GM23248 (cell line): ENCODE data around the gene MEF2A. TPM values are rescaled to one million over a fixed set of nuclear protein-coding genes. Genes with fewer than 3 reads are reported as not detected.

Experiments used
- DNase-seq: peaks from one replicate; pipeline ENCODE4 v3.0.0-alpha.2; 2015
- H2AFZ ChIP-seq: fragments of 200-600 bp; sonication (generic); 2 replicates; pipeline ENCODE4 v1.6.1; 2016; ENCODE audit warnings: antibody characterized with exemption
- H3F3A ChIP-seq: fragments of 200-600 bp; sonication (generic); 2 replicates; pipeline ENCODE4 v1.6.1; 2016; ENCODE audit warnings: mild to moderate bottlenecking, antibody characterized with exemption, mixed run types; ENCODE audit not compliant: insufficient read depth
- H3K27ac ChIP-seq: fragments of 200-600 bp; sonication (generic); 2 replicates; pipeline ENCODE4 v1.5.1; 2016; ENCODE audit warnings: mild to moderate bottlenecking
- H3K27me3 ChIP-seq: fragments of 200-600 bp; sonication (generic); replicated peaks from 2 replicates; pipeline ENCODE4 v1.6.1; 2016; ENCODE audit warnings: mild to moderate bottlenecking; ENCODE audit not compliant: insufficient read depth
- H3K36me3 ChIP-seq: fragments of 200-600 bp; sonication (generic); 2 replicates; pipeline ENCODE4 v1.6.1; 2016; ENCODE audit warnings: low read depth, mild to moderate bottlenecking
- H3K4me1 ChIP-seq: fragments of 200-600 bp; sonication (generic); 2 replicates; pipeline ENCODE4 v1.6.1; 2016; ENCODE audit warnings: mild to moderate bottlenecking; ENCODE audit not compliant: insufficient read depth
- H3K4me2 ChIP-seq: fragments of 200-600 bp; sonication (generic); one replicate; pipeline ENCODE4 v1.6.1; 2016; ENCODE audit warnings: mild to moderate bottlenecking; ENCODE audit not compliant: unreplicated experiment
- H3K4me3 ChIP-seq: fragments of 200-600 bp; sonication (generic); 2 replicates; pipeline ENCODE4 v1.5.1; 2016; ENCODE audit warnings: mild to moderate bottlenecking
- H3K79me2 ChIP-seq: fragments of 200-600 bp; sonication (generic); 2 replicates; pipeline ENCODE4 v1.6.1; 2016; ENCODE audit warnings: mild to moderate bottlenecking; ENCODE audit not compliant: insufficient read depth
- H3K9ac ChIP-seq: fragments of 200-600 bp; sonication (generic); 2 replicates; pipeline ENCODE4 v1.6.1; 2016; ENCODE audit warnings: mild to moderate bottlenecking
- H3K9me2 ChIP-seq: fragments of 200-600 bp; sonication (generic); 2 replicates; pipeline ENCODE4 v1.6.1; 2016; ENCODE audit warnings: mixed run types, mild to moderate bottlenecking, moderate library complexity; ENCODE audit not compliant: insufficient read depth
- H3K9me3 ChIP-seq: fragments of 200-600 bp; sonication (generic); one replicate; pipeline ENCODE4 v1.6.1; 2017; ENCODE audit warnings: low read depth
- H4K20me1 ChIP-seq: fragments of 200-600 bp; sonication (generic); 2 replicates; pipeline ENCODE4 v1.6.0; 2016; ENCODE audit not compliant: insufficient read depth
- EZH2 ChIP-seq: fragments of 200-600 bp; sonication (generic); IDR thresholded peaks from 2 replicates; pipeline ENCODE4 v1.6.1; 2018; ENCODE audit warnings: antibody characterized with exemption, mild to moderate bottlenecking; ENCODE audit not compliant: insufficient read depth, poor library complexity, severe bottlenecking
- EZH2phosphoT487 ChIP-seq: fragments of 200-600 bp; sonication (generic); IDR thresholded peaks from 2 replicates; pipeline ENCODE4 v1.6.1; 2018; ENCODE audit warnings: antibody characterized with exemption, moderate library complexity, mild to moderate bottlenecking, low read depth; ENCODE audit not compliant: insufficient read depth
- WGBS, 2 experiments: methylation state at CpG; one replicate each; pipeline ENCODE4 v1.1.6; 2015 to 2017; ENCODE audit warnings: low lambda C conversion rate in 2 of 2, low coverage in 1 of 2; ENCODE audit errors: missing lambda C conversion rate in 2 of 2; 5-methylcytosine and 5-hydroxymethylcytosine counted together
- in situ Hi-C: fragments of 300-500 bp; cut with MboI; formaldehyde crosslinking; loops from 2 replicates; pipeline ENCODE4 v1.15.0; 2020
- polyA plus RNA-seq: library from polyadenylated mRNA; unstranded; fragments of >200 nt; fragmentation: Nextera tagmentation; extraction: Ambion mirVana; gene quantifications from 2 replicates; pipeline ENCODE4 v1.2.1, GENCODE V29; 2016
- total RNA-seq: library from RNA; depleted of rRNA; stranded (reverse); fragments of >200 nt; shearing (Covaris generic); gene quantifications from 2 replicates; pipeline ENCODE4 v1.2.3, GENCODE V29; 2014

MEF2A gene
- total and polyA plus RNA-seq, 2 experiments from 2014 or later: 24.3 to 37.8 TPM

DNA sequence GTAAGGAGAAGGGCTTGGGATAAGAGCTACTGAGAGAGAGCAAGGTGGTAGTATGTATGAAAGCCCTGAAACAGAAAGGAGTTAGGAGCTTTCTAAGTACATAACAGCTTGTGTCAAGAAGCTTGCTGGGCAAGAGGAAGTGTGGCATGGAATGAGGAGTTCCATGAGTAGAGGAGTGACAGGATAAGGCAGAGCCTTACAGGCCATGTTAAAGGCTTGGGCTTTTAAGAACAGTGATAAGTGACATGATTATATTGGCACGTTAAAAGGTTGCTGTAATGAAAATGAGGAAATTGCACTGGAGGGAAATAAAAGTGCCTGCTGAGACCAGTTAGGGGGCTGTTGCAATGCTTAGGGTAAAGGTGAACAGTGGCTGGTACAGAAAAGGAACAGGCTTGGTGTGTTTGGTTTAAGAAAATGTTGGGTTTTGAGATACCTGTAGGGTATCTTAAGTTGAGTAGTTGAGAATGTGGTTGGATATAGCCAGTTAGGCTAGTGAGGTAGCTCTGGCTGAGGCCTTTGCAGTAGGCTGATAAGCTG, 49.0 kb downstream of the MEF2A start:
- no peaks in the 10 kb centered on the region for H3K36me3 ChIP-seq
- no peak for DNase-seq
- in situ Hi-C loops: no loop called here
- no peak overlapping the region for H3K4me3 ChIP-seq
- no peak overlapping the region for H3K4me2 ChIP-seq
- H3K27ac ChIP-seq: peak overlapping the region; percentile 48
- H4K20me1 ChIP-seq: peaks cover 17% of the 10 kb centered on the region; the same call in 1 of the 2 replicates
- no peaks in the 10 kb centered on the region for H3F3A ChIP-seq
- no peak overlapping the region for H2AFZ ChIP-seq
- no peaks in the 10 kb centered on the region for H3K9me3 ChIP-seq
- TF ChIP-seq EZH2 (no peak), EZH2phosphoT487 (no peak)
- peaks cover 28% of the 10 kb centered on the region for H3K4me1 ChIP-seq
- peaks cover 97% of the 10 kb centered on the region for H3K79me2 ChIP-seq
- H3K27me3 ChIP-seq: no peaks in the 10 kb centered on the region
- WGBS, 2 experiments: 91 to 93% methylated on average over 1 of the region's 1 CpG
- H3K9me2 ChIP-seq: no peaks in the 10 kb centered on the region
- H3K9ac ChIP-seq: no peak overlapping the region

GRCh38 chr15:99615460-99615859, 49.7 kb downstream of the MEF2A start:
- Histone ChIP-seq H3K4me3 (no peak overlapping the region), H2AFZ (no peak overlapping the region), H3K4me2 (no peak overlapping the region), H3K27ac (no peak overlapping the region), H3K9me2 (no peaks in the 10 kb centered on the region), H3K27me3 (no peaks in the 10 kb centered on the region), H3K79me2 (peaks cover 99% of the 10 kb centered on the region), H3K9ac (no peak overlapping the region), H3K4me1 (peaks cover 34% of the 10 kb centered on the region), H4K20me1 (peaks cover 21% of the 10 kb centered on the region; the same call in 1 of the 2 replicates), H3K36me3 (no peaks in the 10 kb centered on the region), H3K9me3 (no peaks in the 10 kb centered on the region), H3F3A (no peaks in the 10 kb centered on the region)
- 96% methylated on average over 3 of the region's 3 CpGs for WGBS, 2 experiments
- no peak for DNase-seq
- TF ChIP-seq EZH2: no peak
- in situ Hi-C loops: no loop called here

DNA sequence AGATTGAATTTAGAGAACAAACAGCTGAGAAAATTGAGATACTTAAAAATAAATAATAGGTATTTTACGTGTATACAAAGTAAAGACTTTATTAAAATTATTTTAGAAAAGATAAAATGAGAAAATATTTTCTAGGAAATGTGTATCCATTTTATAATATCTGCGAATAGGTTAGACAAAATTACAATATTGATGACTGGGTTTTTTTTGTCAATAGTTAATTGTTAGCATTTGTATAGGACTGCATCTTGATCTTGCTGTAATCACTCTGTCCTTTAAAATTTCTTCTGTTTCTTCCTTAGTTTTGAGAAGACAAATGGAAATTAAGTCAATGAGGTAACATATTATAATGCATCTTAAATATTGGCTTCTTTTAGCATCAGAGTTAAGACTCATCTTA, 50.3 kb downstream of the MEF2A start:
- H3F3A ChIP-seq: no peaks in the 10 kb centered on the region
- peaks cover 34% of the 10 kb centered on the region for H3K4me1 ChIP-seq
- no peaks in the 10 kb centered on the region for H3K36me3 ChIP-seq
- H3K9ac ChIP-seq: no peak overlapping the region
- no peak overlapping the region for H3K27ac ChIP-seq
- no peak overlapping the region for H2AFZ ChIP-seq
- WGBS, 2 experiments: 86 to 92% methylated on average over 2 of the region's 2 CpGs
- no peak for TF ChIP-seq EZH2
- TF ChIP-seq EZH2phosphoT487: no peak
- no peak for DNase-seq
- H3K27me3 ChIP-seq: no peaks in the 10 kb centered on the region
- peaks cover 23% of the 10 kb centered on the region; the same call in 1 of the 2 replicates for H4K20me1 ChIP-seq
- no peaks in the 10 kb centered on the region for H3K9me3 ChIP-seq
- no peak overlapping the region for H3K4me2 ChIP-seq
- peaks cover 99% of the 10 kb centered on the region for H3K79me2 ChIP-seq
- H3K4me3 ChIP-seq: no peak overlapping the region
- no peaks in the 10 kb centered on the region for H3K9me2 ChIP-seq
- in situ Hi-C loops: no loop called here

DNA sequence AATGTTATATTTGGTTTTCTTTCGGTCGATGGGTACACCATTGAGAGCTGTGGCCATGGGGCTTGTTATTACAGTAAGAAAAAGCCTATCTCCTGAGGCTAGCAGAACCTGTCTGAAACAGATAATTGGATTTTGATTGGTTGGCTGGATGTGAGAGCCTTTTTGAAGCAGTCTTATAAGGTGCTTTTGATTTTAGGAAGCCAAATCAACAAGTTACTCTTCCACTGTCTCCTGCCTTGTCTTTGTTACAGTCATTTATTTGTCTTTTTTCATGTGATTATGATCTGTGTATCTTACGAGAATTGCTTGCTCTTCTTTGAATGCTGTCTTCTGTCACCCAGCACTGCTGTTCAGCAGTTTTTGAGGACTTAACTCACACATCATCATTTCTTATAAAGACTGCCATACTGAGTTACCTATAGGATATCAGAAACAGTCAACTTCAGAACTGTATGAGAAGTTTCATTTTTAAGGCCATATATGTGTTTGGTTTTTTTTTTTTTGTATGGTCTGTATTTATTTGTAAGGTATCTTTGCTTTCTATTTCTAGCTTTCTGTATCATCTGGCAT, 51.1 kb downstream of the MEF2A start:
- in situ Hi-C loops: no loop called here
- H2AFZ ChIP-seq: no peak overlapping the region
- H3K79me2 ChIP-seq: peaks cover 99% of the 10 kb centered on the region
- H3K4me3 ChIP-seq: no peak overlapping the region
- no peak overlapping the region for H3K27ac ChIP-seq
- no peak overlapping the region for H3K4me2 ChIP-seq
- no peaks in the 10 kb centered on the region for H3K36me3 ChIP-seq
- no peaks in the 10 kb centered on the region for H3K9me2 ChIP-seq
- H3K4me1 ChIP-seq: peaks cover 34% of the 10 kb centered on the region
- no peaks in the 10 kb centered on the region for H3K27me3 ChIP-seq
- peaks cover 23% of the 10 kb centered on the region; the same call in 1 of the 2 replicates for H4K20me1 ChIP-seq
- TF ChIP-seq EZH2phosphoT487 (no peak), EZH2 (no peak)
- 80 to 93% methylated on average over 3 of the region's 3 CpGs for WGBS, 2 experiments
- DNase-seq: no peak
- H3K9me3 ChIP-seq: no peaks in the 10 kb centered on the region
- no peak overlapping the region for H3K9ac ChIP-seq
- H3F3A ChIP-seq: no peaks in the 10 kb centered on the region
